ENCODE measurements around the gene SLC46A2. TPM values are rescaled to one million over a fixed set of nuclear protein-coding genes. Genes with fewer than 3 reads are reported as not detected.

SLC46A2 gene, protein sequence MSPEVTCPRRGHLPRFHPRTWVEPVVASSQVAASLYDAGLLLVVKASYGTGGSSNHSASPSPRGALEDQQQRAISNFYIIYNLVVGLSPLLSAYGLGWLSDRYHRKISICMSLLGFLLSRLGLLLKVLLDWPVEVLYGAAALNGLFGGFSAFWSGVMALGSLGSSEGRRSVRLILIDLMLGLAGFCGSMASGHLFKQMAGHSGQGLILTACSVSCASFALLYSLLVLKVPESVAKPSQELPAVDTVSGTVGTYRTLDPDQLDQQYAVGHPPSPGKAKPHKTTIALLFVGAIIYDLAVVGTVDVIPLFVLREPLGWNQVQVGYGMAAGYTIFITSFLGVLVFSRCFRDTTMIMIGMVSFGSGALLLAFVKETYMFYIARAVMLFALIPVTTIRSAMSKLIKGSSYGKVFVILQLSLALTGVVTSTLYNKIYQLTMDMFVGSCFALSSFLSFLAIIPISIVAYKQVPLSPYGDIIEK
- not detected in 2 replicates for total RNA-seq (ENCODE audit: low replicate concordance)

DNA sequence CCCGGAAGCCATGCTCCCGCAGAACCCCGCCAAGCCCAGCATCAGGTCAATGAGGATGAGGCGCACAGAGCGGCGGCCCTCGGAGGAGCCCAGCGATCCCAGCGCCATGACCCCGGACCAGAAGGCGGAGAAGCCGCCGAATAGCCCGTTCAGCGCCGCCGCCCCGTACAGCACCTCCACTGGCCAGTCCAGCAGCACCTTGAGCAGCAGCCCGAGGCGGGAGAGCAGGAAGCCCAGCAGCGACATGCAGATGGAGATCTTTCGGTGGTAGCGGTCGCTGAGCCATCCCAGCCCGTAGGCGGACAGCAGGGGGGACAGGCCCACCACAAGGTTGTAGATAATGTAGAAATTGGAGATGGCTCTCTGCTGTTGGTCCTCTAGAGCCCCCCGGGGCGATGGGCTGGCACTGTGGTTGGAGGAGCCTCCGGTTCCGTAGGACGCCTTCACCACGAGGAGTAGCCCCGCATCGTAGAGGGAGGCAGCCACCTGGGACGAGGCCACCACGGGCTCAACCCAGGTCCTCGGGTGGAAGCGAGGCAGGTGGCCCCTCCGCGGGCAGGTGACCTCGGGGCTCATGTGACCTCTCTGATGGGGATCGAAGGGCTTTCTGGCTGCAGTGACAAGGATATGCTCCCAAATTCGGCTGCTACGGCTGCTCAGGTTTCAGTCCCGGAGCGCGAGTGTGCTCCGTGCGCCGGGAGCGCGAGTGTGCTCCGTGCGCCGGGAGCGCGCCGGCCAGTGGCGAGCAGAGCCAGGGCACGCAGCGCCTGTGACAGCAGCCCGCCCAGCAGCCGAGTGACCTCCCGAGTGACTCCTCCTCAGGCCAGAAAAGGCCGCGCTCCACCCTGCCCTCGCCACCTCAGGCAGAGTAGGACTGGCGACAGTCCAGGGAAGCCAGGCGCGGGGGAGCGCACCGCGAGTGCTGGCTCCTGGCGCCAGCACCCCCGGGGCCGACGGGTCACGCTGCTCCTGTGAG, at the start of gene SLC46A2:
Gene SLC46A2 (minus strand): TSS at position 771 of the 976 bp plus-strand sequence. CDS start 195 bp downstream, at position 576.

Other genes starting within 250 kb of the SLC46A2 start
- gene INIP, start 172.8 kb downstream of the SLC46A2 start, total RNA-seq (ENCODE audit: low replicate concordance), result 13.1 and 16.0 TPM in 2 replicates
- 19.9 and 36.3 TPM in 2 replicates for gene SNX30, start 140.1 kb downstream of the SLC46A2 start, total RNA-seq (ENCODE audit: low replicate concordance)
- 2.6 and 4.0 TPM in 2 replicates for gene ZNF883, start 121.3 kb upstream of the SLC46A2 start, total RNA-seq (ENCODE audit: low replicate concordance)
- gene ZFP37, start 165.8 kb upstream of the SLC46A2 start, total RNA-seq (ENCODE audit: low replicate concordance), result 2.1 TPM in 2 replicates